ENCODE results near the gene TFAP2D. TPM values are rescaled to one million over a fixed set of nuclear protein-coding genes. Genes with fewer than 3 reads are reported as not detected.

TFAP2D gene
- total RNA-seq, 2 donors from 2014 or later, result not detected

DNA sequence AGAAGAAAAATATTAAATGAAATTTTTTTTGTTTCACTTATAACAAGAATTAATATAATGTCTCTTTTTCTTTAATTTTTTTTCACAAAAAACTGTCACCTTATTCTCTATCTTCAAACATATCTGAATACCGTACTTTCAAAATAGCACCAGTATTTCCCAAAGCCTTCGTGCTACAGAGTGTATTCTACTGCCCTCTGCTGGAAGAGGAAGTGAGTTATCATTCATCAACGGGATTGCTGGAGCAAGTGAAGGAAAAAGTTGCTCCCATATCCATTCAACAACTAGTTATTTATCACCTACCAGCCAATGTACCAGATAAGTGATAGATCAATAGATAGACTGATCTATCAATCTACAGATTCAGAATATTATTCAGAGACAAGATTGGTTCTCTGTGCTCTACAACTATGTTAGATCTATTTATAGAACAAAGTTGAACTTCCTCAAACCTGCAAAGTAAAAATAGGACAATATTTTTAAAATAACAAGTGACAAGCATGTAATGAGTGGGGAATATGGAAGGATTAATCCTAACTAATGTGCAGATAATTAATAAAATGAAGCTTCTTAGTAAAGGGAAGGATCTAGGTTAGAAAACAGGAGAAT, 78.7 kb downstream of the TFAP2D start:
- no peak for ATAC-seq
- no peak overlapping the region for H3K27ac Mint-ChIP-seq
- H3K9me3 Mint-ChIP-seq, result peaks cover 0 to 4% of the 10 kb centered on the region in 2 donors
- no peak for DNase-seq (ENCODE audit: low spot score in 2 of 2)
- no peaks in the 10 kb centered on the region for H3K36me3 Mint-ChIP-seq

DNA sequence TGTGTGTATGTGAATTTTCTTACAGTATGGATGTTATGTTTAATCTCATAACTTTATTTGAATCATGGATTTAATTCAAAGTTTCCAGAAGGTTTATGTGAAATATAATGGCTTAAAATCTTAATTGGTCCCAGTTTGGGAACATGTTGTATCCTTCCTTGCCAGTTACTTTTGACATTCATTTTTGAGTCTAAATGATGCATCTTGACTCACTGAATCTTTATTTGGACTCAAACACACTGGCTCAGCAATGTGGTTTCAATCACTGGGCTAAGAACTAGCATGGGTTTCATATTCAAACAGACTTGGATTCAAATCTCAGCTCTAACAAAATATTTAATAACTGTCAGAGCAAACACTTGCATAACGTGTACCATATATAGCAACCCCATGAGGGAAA, 79.4 kb downstream of the TFAP2D start:
- no peak for ATAC-seq
- H3K27ac Mint-ChIP-seq, result no peak overlapping the region
- no peaks in the 10 kb centered on the region for H3K36me3 Mint-ChIP-seq
- peaks cover 0 to 4% of the 10 kb centered on the region in 2 donors for H3K9me3 Mint-ChIP-seq
- no peak for DNase-seq (ENCODE audit: low spot score in 2 of 2)

DNA sequence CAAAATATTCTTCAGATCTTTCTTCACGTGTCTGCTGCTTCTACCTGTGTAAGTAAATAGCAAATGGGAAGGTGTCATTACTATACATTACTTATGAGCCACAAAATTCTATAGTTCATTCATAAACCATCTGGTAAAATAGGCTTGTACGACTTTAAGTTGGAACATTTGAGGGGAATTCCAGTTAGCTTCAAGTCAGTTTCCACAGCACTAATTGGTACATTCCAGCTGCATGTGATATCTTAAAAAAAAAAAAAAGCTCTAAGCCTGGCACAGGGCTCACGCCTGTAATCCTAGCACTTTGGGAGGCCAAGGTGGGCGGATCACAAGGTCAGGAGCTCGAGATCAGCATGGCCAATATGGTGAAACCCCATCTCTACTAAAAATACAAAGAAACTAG, 82.2 kb downstream of the TFAP2D start:
- ATAC-seq (no peak), DNase-seq (ENCODE audit: low spot score in 2 of 2) (no peak)
- H3K27ac Mint-ChIP-seq, result no peak overlapping the region
- peaks cover 0 to 4% of the 10 kb centered on the region in 2 donors for H3K9me3 Mint-ChIP-seq
- H3K36me3 Mint-ChIP-seq, result no peaks in the 10 kb centered on the region

DNA sequence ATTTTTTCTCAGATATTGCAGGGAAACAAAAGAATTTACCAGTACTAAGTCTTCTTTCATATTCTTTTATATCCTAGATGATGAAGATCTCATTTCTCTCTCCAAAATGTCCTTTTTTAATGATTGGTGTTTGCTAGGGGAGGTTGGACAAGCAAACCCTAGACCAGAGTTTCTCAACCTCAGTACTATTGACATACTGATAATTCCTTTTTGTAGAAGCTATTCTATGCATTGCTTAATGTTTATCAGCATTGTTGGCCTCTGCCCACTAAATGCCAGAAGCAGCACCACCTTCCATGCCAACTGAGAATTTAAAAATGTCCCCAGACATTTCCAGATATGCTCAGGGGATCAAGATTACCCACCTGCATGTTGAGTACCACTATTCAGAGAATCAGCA, 91.0 kb downstream of the TFAP2D start:
- H3K36me3 Mint-ChIP-seq, result no peaks in the 10 kb centered on the region
- DNase-seq (ENCODE audit: low spot score in 2 of 2) (no peak), ATAC-seq (no peak)
- peaks cover 0 to 4% of the 10 kb centered on the region in 2 donors for H3K9me3 Mint-ChIP-seq
- H3K27ac Mint-ChIP-seq, result no peak overlapping the region

DNA sequence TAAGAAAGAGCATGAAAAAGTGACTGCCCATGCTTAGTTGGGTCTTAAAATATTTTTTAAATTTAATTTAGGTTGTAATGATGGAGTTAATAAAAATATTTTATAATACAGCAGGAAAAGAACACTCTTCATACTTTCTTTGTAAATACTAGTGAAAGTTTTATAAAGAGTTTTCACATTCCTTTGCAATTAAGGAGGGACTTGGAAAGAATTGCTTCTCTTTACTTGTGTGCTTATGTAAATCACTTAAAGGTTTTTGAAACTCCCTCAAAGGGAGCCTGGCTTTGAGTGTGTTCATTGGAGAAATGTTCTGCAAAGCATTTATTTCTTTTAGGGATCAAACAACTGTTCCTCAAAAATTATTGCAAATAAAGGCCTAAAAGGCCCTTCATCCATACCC, 93.7 kb downstream of the TFAP2D start:
- H3K36me3 Mint-ChIP-seq, result no peaks in the 10 kb centered on the region
- DNase-seq (ENCODE audit: low spot score in 2 of 2) (no peak), ATAC-seq (no peak)
- no peak overlapping the region for H3K27ac Mint-ChIP-seq
- peaks cover 0 to 4% of the 10 kb centered on the region in 2 donors for H3K9me3 Mint-ChIP-seq

DNA sequence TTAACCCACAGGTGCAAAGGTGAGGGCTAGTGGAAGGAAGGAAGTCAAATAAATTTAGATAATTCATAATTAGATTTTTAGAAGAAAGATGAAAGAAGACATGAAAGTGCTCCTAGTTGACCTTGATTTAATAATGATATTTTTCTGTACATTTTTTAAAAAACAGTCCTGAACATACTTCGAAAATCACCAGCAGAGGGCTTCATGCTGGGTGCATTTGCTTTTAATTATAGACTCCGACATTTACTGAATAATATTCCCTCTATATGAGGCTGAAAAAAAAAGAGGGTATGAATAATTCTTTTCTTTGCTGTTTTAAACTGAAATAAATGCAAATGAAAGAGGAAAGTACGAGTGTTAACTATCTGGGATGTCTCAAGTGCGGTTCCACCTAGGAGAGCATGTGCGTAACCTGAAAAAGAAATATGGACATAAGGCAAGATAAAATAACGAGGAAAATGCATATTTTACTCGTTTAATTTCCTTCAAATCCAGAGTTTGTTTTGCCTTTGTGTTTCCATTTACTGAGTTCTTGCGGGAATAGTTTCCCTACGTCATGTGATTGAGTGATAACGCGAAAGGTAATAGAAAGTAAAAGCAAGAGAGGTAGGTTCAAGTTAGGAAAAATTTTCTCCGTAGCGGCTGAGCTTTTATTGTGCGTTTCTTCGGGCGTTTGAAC, 102.2 kb downstream of the TFAP2D start:
- ATAC-seq (peak in 1 of 2 donors; percentile 40), DNase-seq (ENCODE audit: low spot score in 2 of 2) (no peak)
- Mint-ChIP-seq H3K36me3 (no peaks in the 10 kb centered on the region), H3K27ac (no peak overlapping the region), H3K9me3 (no peaks in the 10 kb centered on the region)

DNA sequence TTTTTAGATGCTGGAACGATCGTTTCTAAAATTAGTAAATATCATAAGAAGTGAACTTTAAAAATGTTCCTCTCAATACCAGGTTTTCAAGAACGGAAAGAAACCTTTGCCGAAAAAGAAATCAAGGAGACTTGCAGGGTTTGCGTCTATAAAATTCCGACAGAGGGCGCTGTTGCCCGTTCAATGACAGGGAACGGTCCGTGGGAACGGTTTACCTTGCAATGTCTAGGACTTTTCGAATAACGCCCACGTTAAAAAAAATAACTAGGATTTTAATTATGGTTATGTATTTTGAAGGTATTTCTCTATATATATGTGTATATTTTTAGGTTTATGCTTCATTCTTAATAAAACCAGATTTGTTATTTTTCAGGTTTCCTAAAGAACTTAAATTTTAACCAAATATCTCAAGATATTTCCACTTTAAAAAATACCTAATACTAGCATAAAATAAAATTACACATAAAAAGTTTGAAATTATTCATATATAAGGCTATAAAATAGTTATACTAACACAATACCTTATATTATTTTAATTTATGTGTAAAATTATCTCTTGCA, 102.9 kb downstream of the TFAP2D start:
- DNase-seq (ENCODE audit: low spot score in 2 of 2) (peak in 1 of 2 donors; percentile 70), ATAC-seq (peak in 1 of 2 donors; percentile 71)
- Mint-ChIP-seq H3K27ac (no peak overlapping the region), H3K9me3 (no peaks in the 10 kb centered on the region), H3K36me3 (no peaks in the 10 kb centered on the region)

DNA sequence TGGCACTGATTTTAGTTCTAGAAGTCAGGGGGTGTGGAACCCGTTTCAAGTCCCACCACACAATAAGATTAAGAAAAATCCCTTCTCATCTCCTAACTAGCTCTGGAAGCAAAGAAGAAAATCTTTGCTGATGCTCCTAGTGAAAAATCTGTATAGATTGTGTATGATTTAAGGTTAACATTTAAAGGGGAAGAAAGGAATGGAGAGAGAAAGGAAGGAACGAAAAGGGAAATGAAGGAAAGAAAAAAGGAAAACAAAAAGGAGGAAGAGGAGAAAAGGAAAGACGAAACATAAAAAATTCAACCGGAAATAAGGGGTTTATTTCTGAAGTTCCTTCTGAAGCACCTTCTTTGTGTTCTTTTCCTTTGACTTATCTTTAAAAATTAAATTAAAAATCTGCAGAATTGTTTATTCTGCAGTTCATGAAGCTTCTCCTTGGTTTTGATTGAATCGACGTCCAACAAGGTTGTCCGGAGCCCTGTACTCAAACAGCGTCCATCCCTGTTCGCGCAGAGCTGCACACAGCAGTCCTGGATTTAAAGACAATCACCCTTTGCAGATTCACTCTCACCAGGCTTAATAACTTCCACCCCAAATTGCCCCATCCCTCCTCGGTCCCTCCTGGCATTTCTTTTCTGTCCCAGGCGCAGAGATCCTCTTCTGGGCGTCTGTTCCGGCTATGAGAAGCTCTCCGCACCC, 103.8 kb downstream of the TFAP2D start:
- peaks cover 0 to under 1% of the 10 kb centered on the region in 2 donors for H3K9me3 Mint-ChIP-seq
- peaks cover 0 to 1% of the 10 kb centered on the region in 2 donors for H3K36me3 Mint-ChIP-seq
- no peak for ATAC-seq
- DNase-seq (ENCODE audit: low spot score in 2 of 2), result no peak
- H3K27ac Mint-ChIP-seq, result no peak overlapping the region

DNA sequence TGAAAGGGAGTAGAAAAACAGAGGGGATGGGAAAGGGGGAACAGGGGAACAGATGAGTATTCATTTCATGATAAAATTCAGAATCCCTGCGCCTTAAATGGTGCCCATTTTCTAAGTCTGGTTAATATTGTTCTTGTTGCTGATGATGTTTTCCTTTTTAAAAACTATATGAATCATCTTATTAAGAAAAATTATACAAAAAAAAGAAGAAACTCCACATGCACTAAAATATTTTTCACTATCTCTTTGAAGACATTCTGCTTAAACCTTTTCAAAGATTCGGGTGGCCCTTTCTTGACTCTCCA, 104.3 kb downstream of the TFAP2D start:
- ATAC-seq, result no peak
- peaks cover 0 to 3% of the 10 kb centered on the region in 2 donors for H3K9me3 Mint-ChIP-seq
- H3K36me3 Mint-ChIP-seq, result peaks cover 0 to 5% of the 10 kb centered on the region in 2 donors
- H3K27ac Mint-ChIP-seq, result no peak overlapping the region
- no peak for DNase-seq (ENCODE audit: low spot score in 2 of 2)

DNA sequence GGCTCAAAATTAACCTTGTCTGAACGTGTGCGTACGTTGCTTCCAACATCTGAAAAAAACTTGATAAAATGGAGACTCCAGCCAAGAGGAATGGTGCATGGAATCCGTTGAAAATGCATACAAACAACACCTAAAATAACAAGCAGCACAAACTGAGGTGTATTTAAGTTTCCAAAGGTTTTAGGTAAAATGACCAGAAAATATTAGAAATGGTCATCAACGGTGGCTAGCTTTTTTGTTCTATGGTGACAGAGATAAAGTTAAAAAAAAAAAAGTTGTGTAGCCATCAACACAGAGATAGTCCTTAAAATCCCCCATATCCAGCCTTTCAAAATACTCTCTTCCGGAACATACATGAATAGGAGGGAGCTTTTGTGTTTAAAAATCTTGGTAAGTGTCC, 104.7 kb downstream of the TFAP2D start:
- DNase-seq (ENCODE audit: low spot score in 2 of 2), result no peak
- H3K27ac Mint-ChIP-seq, result no peak overlapping the region
- peaks cover 0 to 3% of the 10 kb centered on the region in 2 donors for H3K9me3 Mint-ChIP-seq

DNA sequence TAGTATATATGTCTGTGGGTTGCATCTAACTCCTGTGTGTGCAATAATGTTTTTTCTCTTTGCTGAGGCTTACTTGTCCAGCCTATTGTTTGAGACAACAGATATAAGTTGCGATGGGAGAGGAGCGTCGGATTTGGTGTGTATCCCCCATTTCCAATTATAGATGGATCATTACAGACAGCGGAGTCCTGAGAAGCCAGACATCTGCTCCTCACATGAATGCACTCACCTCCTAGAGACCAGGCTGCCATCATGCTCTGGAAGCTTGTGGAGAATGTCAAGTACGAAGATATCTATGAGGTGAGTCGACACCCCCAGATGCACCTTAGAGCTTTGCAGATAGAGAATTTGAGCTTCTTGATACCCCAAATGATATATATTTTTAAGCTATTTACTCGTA, 105.3 kb downstream of the TFAP2D start, which contains the start of gene TFAP2B:
Gene TFAP2B (plus strand): TSS at position 199 of the 400 bp plus-strand sequence. CDS start 21 bp downstream, at position 220.
- Mint-ChIP-seq H3K9me3 (peaks cover 0 to 3% of the 10 kb centered on the region in 2 donors), H3K36me3 (peaks cover 0 to 13% of the 10 kb centered on the region in 2 donors), H3K27ac (peak within 1 kb of the TSS in 1 of 2 donors; percentile 44)
- no peak for DNase-seq (ENCODE audit: low spot score in 2 of 2)
- ATAC-seq, result no peak

More for the DNA sequence above, 104.7 kb downstream of the TFAP2D start:
- no peak for ATAC-seq
- H3K36me3 Mint-ChIP-seq, result peaks cover 0 to 6% of the 10 kb centered on the region in 2 donors

DNA sequence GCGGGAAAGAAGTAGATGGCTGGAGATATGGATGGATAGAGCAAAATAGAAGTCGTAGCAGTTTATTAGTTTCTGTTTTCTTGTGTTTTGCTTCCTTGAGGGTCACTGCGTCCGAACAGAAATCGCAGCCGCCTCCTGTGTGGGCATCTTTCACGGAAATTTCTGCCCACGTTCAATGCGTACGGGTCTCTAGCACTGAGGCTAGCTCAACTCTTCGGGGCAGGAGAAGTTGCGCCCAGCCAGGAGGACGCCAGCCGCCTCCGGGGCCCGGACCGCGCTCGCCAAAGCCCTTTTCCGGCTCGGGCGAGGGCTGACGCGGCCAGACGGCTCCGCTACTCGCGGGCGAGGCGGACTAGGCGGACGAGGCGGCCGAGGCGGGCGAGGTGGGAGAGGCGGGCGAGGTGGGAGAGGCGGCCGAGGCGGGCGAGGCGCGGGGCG, 106.2 kb downstream of the TFAP2D start:
- H3K27ac Mint-ChIP-seq, result peak overlapping the region in 1 of 2 donors; percentile 44
- DNase-seq (ENCODE audit: low spot score in 2 of 2) (no peak), ATAC-seq (no peak)
- peaks cover 0 to 16% of the 10 kb centered on the region in 2 donors for H3K36me3 Mint-ChIP-seq
- H3K9me3 Mint-ChIP-seq, result peaks cover 0 to 3% of the 10 kb centered on the region in 2 donors

DNA sequence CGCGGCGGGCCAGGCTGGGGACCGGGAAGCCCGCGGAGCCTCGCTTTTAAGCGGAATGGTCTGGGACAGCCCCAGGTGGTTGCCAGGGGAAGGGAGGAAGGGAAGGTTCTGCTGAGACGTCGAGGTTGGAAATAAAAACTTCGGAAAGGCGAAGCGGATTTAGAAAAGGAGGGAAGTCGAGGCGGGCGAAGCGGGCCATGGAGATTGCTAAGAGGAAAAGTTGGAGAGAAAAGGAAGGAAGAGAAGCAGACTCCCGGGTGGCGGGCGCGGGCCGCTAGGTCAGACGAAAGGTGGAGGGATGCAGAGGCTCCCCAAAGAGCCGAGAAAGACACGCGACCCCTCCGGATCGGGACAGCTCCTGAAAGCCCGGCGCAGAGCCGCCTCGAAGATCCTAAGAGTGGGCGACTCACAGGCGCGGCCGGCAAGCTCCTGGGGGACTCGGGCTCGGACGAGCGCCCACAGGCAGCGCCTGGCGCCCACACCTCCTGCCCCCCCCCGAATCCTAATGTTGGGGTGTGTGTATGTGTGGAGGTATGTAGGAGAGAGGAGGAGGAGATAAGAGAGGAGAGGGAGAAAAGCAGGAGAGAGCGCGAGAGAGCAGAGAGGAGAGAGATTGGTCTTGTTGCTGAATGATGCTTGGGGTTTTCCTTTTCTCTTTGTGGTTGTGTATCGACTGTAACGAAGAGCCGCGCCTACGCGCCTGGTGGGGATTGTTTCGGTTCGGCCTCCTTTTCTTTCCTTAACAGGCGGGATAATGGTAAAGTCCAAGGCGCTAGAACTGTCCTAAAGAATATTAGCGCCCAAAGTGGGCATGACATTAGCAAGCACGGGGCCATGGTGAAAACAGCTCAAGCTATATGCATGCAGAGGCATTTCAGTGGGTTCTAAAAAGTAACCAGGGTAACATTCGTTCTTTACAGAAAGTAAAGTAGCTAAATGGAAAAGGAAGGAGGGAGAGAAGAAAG, 106.9 kb downstream of the TFAP2D start:
- Mint-ChIP-seq H3K27ac (peak overlapping the region in 1 of 2 donors; percentile 17), H3K9me3 (peaks cover under 1 to 3% of the 10 kb centered on the region in 2 donors), H3K36me3 (peaks cover 0 to 17% of the 10 kb centered on the region in 2 donors)
- DNase-seq (ENCODE audit: low spot score in 2 of 2) (no peak), ATAC-seq (no peak)

DNA sequence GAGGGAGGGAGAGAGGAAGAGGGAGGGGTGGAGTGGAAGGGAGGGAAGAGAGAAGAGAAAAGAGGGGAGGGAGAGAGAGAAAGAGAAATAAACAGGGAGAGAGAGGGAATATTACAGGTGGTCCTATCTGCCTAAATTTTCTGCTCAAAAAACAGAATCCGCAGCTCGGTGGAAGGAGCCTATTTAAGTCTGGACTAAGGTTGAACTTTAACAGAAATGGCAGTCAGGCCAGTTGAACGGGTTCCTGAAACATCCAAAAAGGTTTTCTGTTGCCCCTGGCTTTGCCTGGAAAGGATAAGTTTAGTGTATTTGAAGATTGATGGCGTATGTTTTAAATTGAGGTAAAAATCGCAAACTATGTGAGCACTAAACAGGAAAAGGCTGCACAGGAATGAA, 107.5 kb downstream of the TFAP2D start:
- Mint-ChIP-seq H3K9me3 (peaks cover 3 to 4% of the 10 kb centered on the region in 2 donors), H3K36me3 (peaks cover 0 to 22% of the 10 kb centered on the region in 2 donors), H3K27ac (no peak overlapping the region)
- no peak for DNase-seq (ENCODE audit: low spot score in 2 of 2)
- ATAC-seq, result no peak

DNA sequence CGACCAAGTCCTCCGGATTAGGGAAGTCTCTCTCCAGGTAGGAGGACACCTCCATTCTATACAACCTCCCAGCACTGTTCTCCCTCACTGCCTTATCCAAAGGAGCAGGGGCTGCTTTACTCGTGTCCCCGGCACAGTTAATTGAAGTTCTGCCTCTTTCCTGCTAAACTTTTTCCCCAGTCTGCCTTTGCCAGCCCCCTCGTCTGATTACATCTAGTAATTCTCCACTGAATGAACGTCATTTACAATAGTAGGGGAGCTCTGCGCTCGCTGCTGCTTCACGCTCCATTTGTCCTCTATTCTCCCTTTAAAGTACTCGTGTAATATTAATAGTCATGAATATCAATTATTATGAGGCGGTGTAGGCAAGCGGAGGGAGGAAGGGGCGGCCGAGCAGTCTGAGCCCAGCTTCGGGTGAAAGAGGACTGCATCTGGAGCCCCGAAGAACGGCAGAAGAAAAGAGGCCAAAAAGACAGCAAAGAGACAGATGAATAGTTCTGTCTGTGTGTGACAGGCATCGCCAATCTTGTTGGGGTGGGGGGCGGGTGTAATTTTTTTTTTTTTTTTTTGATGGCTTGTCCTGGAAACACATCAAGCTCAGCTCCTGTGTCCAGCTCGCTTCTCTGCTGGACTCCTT, 108.2 kb downstream of the TFAP2D start:
- no peak for DNase-seq (ENCODE audit: low spot score in 2 of 2)
- Mint-ChIP-seq H3K36me3 (peaks cover under 1 to 26% of the 10 kb centered on the region in 2 donors), H3K9me3 (peaks cover 3 to 4% of the 10 kb centered on the region in 2 donors)

DNA sequence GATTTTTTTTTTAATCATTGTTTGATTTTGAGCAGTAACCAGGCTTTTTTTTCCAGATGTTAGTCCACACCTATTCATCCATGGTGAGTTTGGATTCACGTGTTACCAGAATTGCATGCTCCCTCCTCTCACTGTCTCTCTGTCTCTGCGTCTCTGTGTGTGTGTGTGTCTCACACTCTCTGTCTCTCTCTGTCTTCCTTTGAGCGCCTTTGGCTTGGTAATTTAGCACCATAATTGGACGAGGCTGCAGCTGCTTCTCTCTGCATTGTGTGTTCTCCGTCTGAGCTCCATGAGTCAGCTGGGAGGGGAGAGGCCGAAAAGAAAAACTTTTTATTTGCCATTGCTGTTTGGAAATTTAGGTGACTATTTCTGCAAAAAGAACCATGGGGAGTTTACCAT, 108.8 kb downstream of the TFAP2D start:
- Mint-ChIP-seq H3K36me3 (peaks cover 5 to 31% of the 10 kb centered on the region in 2 donors), H3K27ac (peak overlapping the region in 1 of 2 donors; percentile 69), H3K9me3 (peaks cover 3 to 4% of the 10 kb centered on the region in 2 donors)
- DNase-seq (ENCODE audit: low spot score in 2 of 2) (no peak), ATAC-seq (no peak)

More for the DNA sequence above, 108.2 kb downstream of the TFAP2D start:
- ATAC-seq, result no peak
- no peak overlapping the region for H3K27ac Mint-ChIP-seq

Measured in activated naive CD4-positive, alpha-beta T cell treated with anti-CD3 and anti-CD28 coated beads, Interleukin-2, amount 50 U/mL, for 72 hours (primary cell).